Fibroblast of lung (primary cell): ENCODE data around the gene HMSD. TPM values are rescaled to one million over a fixed set of nuclear protein-coding genes. Genes with fewer than 3 reads are reported as not detected.

Experiments
- DNase-seq, 2 donors: peaks; one replicate each; pipeline versions ENCODE4 v3.0.0 to v3.0.0-alpha.2; 2010; ENCODE audit warnings: low read depth in 2 of 2
- H2AFZ ChIP-seq: 2 replicates; pipeline ENCODE4 v1.5.1; 2012; ENCODE audit warnings: low read length, control low read depth, inconsistent platforms
- H3K27ac ChIP-seq: 2 replicates; pipeline ENCODE4 v1.5.1; 2011; ENCODE audit warnings: low read length, control low read depth; ENCODE audit not compliant: insufficient read depth
- H3K27me3 ChIP-seq: 2 replicates; pipeline ENCODE4 v1.5.1; 2011; ENCODE audit warnings: mild to moderate bottlenecking, low read length; ENCODE audit not compliant: control insufficient read depth, insufficient read depth
- H3K36me3 ChIP-seq: 2 replicates; pipeline ENCODE4 v1.5.1; 2011; ENCODE audit warnings: low read length; ENCODE audit not compliant: control insufficient read depth, insufficient read depth
- H3K4me1 ChIP-seq: 2 replicates; pipeline ENCODE4 v1.5.1; 2011; ENCODE audit warnings: low read length; ENCODE audit not compliant: control insufficient read depth, insufficient read depth; ENCODE audit errors: extremely low read depth
- H3K4me2 ChIP-seq: 2 replicates; pipeline ENCODE4 v1.5.1; 2011; ENCODE audit warnings: low read length, control low read depth; ENCODE audit not compliant: insufficient read depth; ENCODE audit errors: extremely low read depth
- H3K4me3 ChIP-seq, 4 experiments: fragments of 200-600 bp in 1 of 4; sonication (generic) in 1 of 4; replicated peaks in 1 of 4; 2 replicates each; pipeline ENCODE4 v1.5.1; 2011 to 2016; ENCODE audit warnings: low read length in 4 of 4, low read depth in 3 of 4, mild to moderate bottlenecking in 3 of 4, control low read depth in 2 of 4, inconsistent platforms in 1 of 4, mixed read lengths in 1 of 4; ENCODE audit not compliant: insufficient read depth in 1 of 4; ENCODE audit errors: control extremely low read depth in 1 of 4
- H3K79me2 ChIP-seq: 2 replicates; pipeline ENCODE4 v1.5.1; 2012; ENCODE audit warnings: mild to moderate bottlenecking, low read length, inconsistent platforms; ENCODE audit not compliant: control insufficient read depth, insufficient read depth
- H3K9ac ChIP-seq: 2 replicates; pipeline ENCODE4 v1.5.1; 2011; ENCODE audit warnings: mild to moderate bottlenecking, low read length, control low read depth; ENCODE audit not compliant: insufficient read depth
- H3K9me3 ChIP-seq: 2 replicates; pipeline ENCODE4 v1.5.1; 2012; ENCODE audit warnings: low read depth, low read length; ENCODE audit not compliant: control insufficient read depth, insufficient read depth
- H4K20me1 ChIP-seq: 2 replicates; pipeline ENCODE4 v1.5.1; 2011; ENCODE audit warnings: low read length; ENCODE audit not compliant: control insufficient read depth, insufficient read depth; ENCODE audit errors: extremely low read depth
- CTCF ChIP-seq, 2 donors: IDR thresholded peaks in 1 of 2; conservative IDR thresholded peaks in 1 of 2; 1 replicate in 1 of 2; 2 replicates in 1 of 2; pipeline ENCODE4 v1.5.1; 2011 to 2012; ENCODE audit warnings: low read length in 2 of 2, control low read depth in 1 of 2, inconsistent platforms in 1 of 2, low read depth in 1 of 2, mild to moderate bottlenecking in 1 of 2
- EZH2 ChIP-seq: IDR thresholded peaks from 2 replicates; pipeline ENCODE4 v1.5.1; 2012; ENCODE audit warnings: low read length, control low read depth, mild to moderate bottlenecking; ENCODE audit errors: missing control alignments
- polyA plus RNA-seq, 2 donors: library from polyadenylated mRNA; depleted of rRNA in 1 of 2; stranded (reverse) in 1 of 2; unstranded in 1 of 2; fragments of >200 nt; gene quantifications; 2 replicates each; pipeline ENCODE4 v1.2.1, GENCODE V29; 2011 to 2012; ENCODE audit warnings: missing spikeins in 1 of 2
- total RNA-seq: library from RNA; depleted of rRNA; stranded (reverse); fragments of >200 nt; gene quantifications from 2 replicates; pipeline ENCODE4 v1.2.1, GENCODE V29; 2014

HMSD gene
- total and polyA plus RNA-seq, 2 donors (not counting 1 experiment from before 2014, with no cell fraction given), result 0.83 to 4.3 TPM

- Histone ChIP-seq H3K9ac (no peak overlapping the region), H3K9me3 (no peaks in the 10 kb centered on the region), H2AFZ (no peak overlapping the region), H3K4me3 (no peak overlapping the region), H3K36me3 (no peaks in the 10 kb centered on the region), H3K27ac (no peak overlapping the region), H3K4me2 (no peak overlapping the region), H4K20me1 (no peaks in the 10 kb centered on the region), H3K79me2 (no peaks in the 10 kb centered on the region), H3K27me3 (peaks cover 4% of the 10 kb centered on the region), H3K4me1 (no peaks in the 10 kb centered on the region)
- TF ChIP-seq CTCF (conservative IDR thresholded peaks at IDR 0.05 in 1 of 2, IDR thresholded peaks at IDR 0.05 in 1 of 2; ENCODE audit: low read depth in 1 of 2, low read length in 2 of 2) (no peak), EZH2 (no peak)
- DNase-seq, result no peak
Measured at GRCh38 chr18:63960891-63961290, 11.8 kb downstream of the HMSD start.

GRCh38 chr18:63961435-63961980 is 12.4 kb downstream of the HMSD start:
- Histone ChIP-seq H3K4me3 (no peak overlapping the region), H3K79me2 (no peaks in the 10 kb centered on the region), H2AFZ (no peak overlapping the region), H3K27ac (no peak overlapping the region), H3K4me1 (no peaks in the 10 kb centered on the region), H3K27me3 (peaks cover 4% of the 10 kb centered on the region), H3K9me3 (no peaks in the 10 kb centered on the region), H3K9ac (no peak overlapping the region), H3K36me3 (no peaks in the 10 kb centered on the region), H4K20me1 (no peaks in the 10 kb centered on the region), H3K4me2 (no peak overlapping the region)
- no peak for TF ChIP-seq EZH2
- TF ChIP-seq CTCF (conservative IDR thresholded peaks at IDR 0.05 in 1 of 2, IDR thresholded peaks at IDR 0.05 in 1 of 2; ENCODE audit: low read depth in 1 of 2, low read length in 2 of 2), result no peak
- DNase-seq, result no peak

- DNase-seq, result no peak
- Histone ChIP-seq H3K4me1 (no peaks in the 10 kb centered on the region), H3K27me3 (peaks cover 4% of the 10 kb centered on the region), H3K4me3 (no peak overlapping the region), H2AFZ (no peak overlapping the region), H3K9me3 (no peaks in the 10 kb centered on the region), H3K27ac (no peak overlapping the region), H3K79me2 (no peaks in the 10 kb centered on the region), H4K20me1 (no peaks in the 10 kb centered on the region), H3K9ac (no peak overlapping the region), H3K36me3 (no peaks in the 10 kb centered on the region), H3K4me2 (no peak overlapping the region)
- TF ChIP-seq CTCF (conservative IDR thresholded peaks at IDR 0.05 in 1 of 2, IDR thresholded peaks at IDR 0.05 in 1 of 2; ENCODE audit: low read depth in 1 of 2, low read length in 2 of 2) (no peak), EZH2 (no peak)
Measured at GRCh38 chr18:63962137-63962536, 13.0 kb downstream of the HMSD start.
